ENCODE data around the gene IFI27. TPM values are rescaled to one million over a fixed set of nuclear protein-coding genes. Genes with fewer than 3 reads are reported as not detected.

IFI27 gene
- total and polyA plus RNA-seq, 2 of the 4 experiments (the other 2 are of a cell fraction), result under 0.01 to 0.60 TPM

DNA sequence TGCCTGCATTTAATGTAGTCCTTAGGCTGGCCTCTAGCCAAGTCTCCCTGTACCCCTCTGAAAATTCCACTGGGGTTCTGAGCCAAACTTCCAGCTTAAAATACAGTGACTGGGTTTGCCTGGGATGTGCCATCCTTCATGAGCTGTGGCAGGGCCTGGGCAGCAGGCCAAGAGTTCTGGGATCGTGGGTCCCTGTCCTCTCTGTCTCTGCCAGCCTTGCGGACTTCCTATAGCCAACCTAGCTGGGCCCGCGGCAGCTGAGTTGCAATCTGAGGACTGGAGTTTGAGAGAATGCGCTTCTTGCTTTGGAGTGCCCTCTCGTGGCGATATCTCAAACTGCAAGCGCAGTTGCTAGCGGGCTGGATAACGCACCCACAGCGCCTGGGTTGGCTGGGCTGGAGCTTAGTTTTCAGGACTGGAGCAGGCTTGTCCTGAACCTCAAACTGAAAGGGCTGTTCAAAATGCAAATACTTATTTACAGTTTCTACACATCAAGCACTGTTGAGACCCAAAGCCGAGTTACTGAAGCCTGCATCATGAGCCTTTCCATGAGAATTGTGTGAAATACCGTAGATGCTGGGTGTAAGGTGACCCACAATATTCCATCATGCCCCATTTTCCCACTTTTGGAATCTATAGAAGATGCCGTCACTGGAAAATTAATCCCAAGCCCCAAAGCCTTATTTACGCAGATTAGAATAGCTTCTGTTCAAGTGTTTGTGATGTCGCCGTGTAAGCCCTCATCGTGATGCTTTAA is 26.2 kb downstream of the IFI27 start:
- H3K4me2 ChIP-seq (ENCODE audit: low read depth, low read length), result peak overlapping the region; percentile 7; the same call in 1 of the 2 replicates
- H3K9me3 ChIP-seq (ENCODE audit: control insufficient read depth, insufficient read depth, low read length), result peaks cover 2% of the 10 kb centered on the region; the same call in 1 of the 2 replicates
- no peak overlapping the region for H3K14ac ChIP-seq (replicated peaks; ENCODE audit: low read depth, low read length)
- H2BK15ac ChIP-seq (ENCODE audit: low read depth, low read length), result no peak overlapping the region
- H3K56ac ChIP-seq (ENCODE audit: extremely low read depth, insufficient read depth, low read length), result no peak overlapping the region
- peak; percentile 98 for ATAC-seq (ENCODE audit: low read depth)
- no peak overlapping the region for H3K18ac ChIP-seq (ENCODE audit: low read depth, low read length)
- H2BK120ac ChIP-seq (ENCODE audit: low read depth, low read length), result no peak overlapping the region
- ChIA-PET CTCF (interaction anchor here (0.6 to 1.9 kb wide), 31 partner anchors 9 to 349 kb away, joined by 3 to 68 read pairs (median 4); partner anchors contain the start of genes CCDC197, DDX24, IFI27L1 and OTUB2), POLR2A (ENCODE audit: unreplicated experiment) (no interaction called here)
- no peak overlapping the region for H3K23ac ChIP-seq (ENCODE audit: low read depth, low read length)
- no peak overlapping the region for H3K4me3 ChIP-seq (ENCODE audit: insufficient read depth, low read depth, low read length)
- H4K20me1 ChIP-seq (ENCODE audit: insufficient read depth, low read length), result no peaks in the 10 kb centered on the region
- 15% methylated on average over 11 of the region's 18 CpGs; no CpG with 5 or more reads in 1 of the 2 experiments for WGBS, 2 experiments (ENCODE audit: extremely low coverage in 2 of 2, insufficient read length in 1 of 2)
- no peak overlapping the region; the same call in 1 of the 2 replicates for H3K9ac ChIP-seq (ENCODE audit: low read depth, low read length)
- H2BK20ac ChIP-seq (ENCODE audit: low read depth, low read length), result no peak overlapping the region
- no peak overlapping the region for H3K27ac ChIP-seq (ENCODE audit: insufficient read depth, low read length)
- intact Hi-C loops (cut with micrococcal nuclease) (loop anchor here (1.0 to 5.0 kb wide), 5 partner anchors 40 to 479 kb away; no protein-coding TSS in a partner anchor), in situ Hi-C loops (cut with MboI; ENCODE audit: low sequenced_read_pairs) (loop anchor here (5.0 to 10.0 kb wide), 2 partner anchors 99 to 192 kb away; no protein-coding TSS in a partner anchor), dilution Hi-C loops (cut with HindIII; ENCODE audit: low sequenced_read_pairs, unreplicated experiment) (no loop called here)
- no peak overlapping the region for H4K5ac ChIP-seq (ENCODE audit: low read depth, low read length)
- no peaks in the 10 kb centered on the region for H3K4me1 ChIP-seq (ENCODE audit: control insufficient read depth, insufficient read depth, low read length)
- H3K79me1 ChIP-seq (ENCODE audit: low read depth in 1 of 2, low read length in 2 of 2), result no peaks in the 10 kb centered on the region
- no peak overlapping the region for H4K8ac ChIP-seq (ENCODE audit: low read depth in 2 of 2, low read length in 2 of 2)
- peak overlapping the region; percentile 87 for H2AFZ ChIP-seq (replicated peaks; ENCODE audit: low read length, poor library complexity)
- no peak overlapping the region for H4K91ac ChIP-seq (ENCODE audit: insufficient read depth, low read depth, low read length)
- no TSS peak for BruUV-seq (replicated peaks)
- H3K36me3 ChIP-seq (ENCODE audit: control insufficient read depth, insufficient read depth, low read length), result no peaks in the 10 kb centered on the region
- peak; percentile 76 for DNase-seq
- H3K4ac ChIP-seq (ENCODE audit: low read depth, low read length), result no peak overlapping the region
- H2AK9ac ChIP-seq (replicated peaks; ENCODE audit: low read depth, low read length, poor library complexity), result peak overlapping the region; percentile 6
- TF ChIP-seq, protein P1, sequence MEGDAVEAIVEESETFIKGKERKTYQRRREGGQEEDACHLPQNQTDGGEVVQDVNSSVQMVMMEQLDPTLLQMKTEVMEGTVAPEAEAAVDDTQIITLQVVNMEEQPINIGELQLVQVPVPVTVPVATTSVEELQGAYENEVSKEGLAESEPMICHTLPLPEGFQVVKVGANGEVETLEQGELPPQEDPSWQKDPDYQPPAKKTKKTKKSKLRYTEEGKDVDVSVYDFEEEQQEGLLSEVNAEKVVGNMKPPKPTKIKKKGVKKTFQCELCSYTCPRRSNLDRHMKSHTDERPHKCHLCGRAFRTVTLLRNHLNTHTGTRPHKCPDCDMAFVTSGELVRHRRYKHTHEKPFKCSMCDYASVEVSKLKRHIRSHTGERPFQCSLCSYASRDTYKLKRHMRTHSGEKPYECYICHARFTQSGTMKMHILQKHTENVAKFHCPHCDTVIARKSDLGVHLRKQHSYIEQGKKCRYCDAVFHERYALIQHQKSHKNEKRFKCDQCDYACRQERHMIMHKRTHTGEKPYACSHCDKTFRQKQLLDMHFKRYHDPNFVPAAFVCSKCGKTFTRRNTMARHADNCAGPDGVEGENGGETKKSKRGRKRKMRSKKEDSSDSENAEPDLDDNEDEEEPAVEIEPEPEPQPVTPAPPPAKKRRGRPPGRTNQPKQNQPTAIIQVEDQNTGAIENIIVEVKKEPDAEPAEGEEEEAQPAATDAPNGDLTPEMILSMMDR (conservative IDR thresholded peaks at IDR 0.05; ENCODE audit: low read depth, low read length), result peak; percentile 98
- TF ChIP-seq CHD1 (IDR thresholded peaks at IDR 0.05; ENCODE audit: low read depth, low read length), result no peak
- no peak for TF ChIP-seq BHLHE40 (IDR thresholded peaks at IDR 0.05; ENCODE audit: low read depth, low read length)
- no peak for TF ChIP-seq CEBPB (IDR thresholded peaks at IDR 0.05; ENCODE audit: low read depth, low read length)
- TF ChIP-seq MXI1 (IDR thresholded peaks at IDR 0.05; ENCODE audit: borderline replicate concordance, low read depth, low read length), result no peak
- peak; percentile 90 for TF ChIP-seq SMC3 (IDR thresholded peaks at IDR 0.05; ENCODE audit: low read depth, low read length)
- no peak for TF ChIP-seq RCOR1 (IDR thresholded peaks at IDR 0.05; ENCODE audit: insufficient replicate concordance, low read length)
- TF ChIP-seq MAZ (IDR thresholded peaks at IDR 0.05; ENCODE audit: borderline replicate concordance, low read depth, low read length), result no peak
- TF ChIP-seq NFE2L2 (IDR thresholded peaks at IDR 0.05; ENCODE audit: low read depth, low read length), result no peak
- TF ChIP-seq MAFK (IDR thresholded peaks at IDR 0.05; ENCODE audit: low read depth, low read length), result no peak
- TF ChIP-seq POLR2A (IDR thresholded peaks at IDR 0.05; ENCODE audit: low read depth, low read length), result peak; percentile 29; the same call in 1 of the 2 replicates
- peak; percentile 98 for TF ChIP-seq RAD21 (IDR thresholded peaks at IDR 0.05; ENCODE audit: low read length)
- TF ChIP-seq, protein P2, sequence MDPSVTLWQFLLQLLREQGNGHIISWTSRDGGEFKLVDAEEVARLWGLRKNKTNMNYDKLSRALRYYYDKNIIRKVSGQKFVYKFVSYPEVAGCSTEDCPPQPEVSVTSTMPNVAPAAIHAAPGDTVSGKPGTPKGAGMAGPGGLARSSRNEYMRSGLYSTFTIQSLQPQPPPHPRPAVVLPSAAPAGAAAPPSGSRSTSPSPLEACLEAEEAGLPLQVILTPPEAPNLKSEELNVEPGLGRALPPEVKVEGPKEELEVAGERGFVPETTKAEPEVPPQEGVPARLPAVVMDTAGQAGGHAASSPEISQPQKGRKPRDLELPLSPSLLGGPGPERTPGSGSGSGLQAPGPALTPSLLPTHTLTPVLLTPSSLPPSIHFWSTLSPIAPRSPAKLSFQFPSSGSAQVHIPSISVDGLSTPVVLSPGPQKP (IDR thresholded peaks at IDR 0.05; ENCODE audit: borderline replicate concordance, low read depth, low read length), result no peak
- no peak for TF ChIP-seq FOS (IDR thresholded peaks at IDR 0.05; ENCODE audit: low read depth, low read length)
- peaks cover 17% of the 10 kb centered on the region for H3K27me3 ChIP-seq (ENCODE audit: control insufficient read depth, insufficient read depth, low read length)
- no peak overlapping the region for H2BK5ac ChIP-seq (ENCODE audit: low read depth, low read length, poor library complexity, severe bottlenecking)
- no peak overlapping the region for H2AK5ac ChIP-seq (ENCODE audit: low read depth, low read length)
- H3K9me1 ChIP-seq (ENCODE audit: insufficient read depth, low read length), result no peaks in the 10 kb centered on the region

All from IMR-90 (cell line).